ENCODE results near the gene PLEKHH2. TPM values are rescaled to one million over a fixed set of nuclear protein-coding genes. Genes with fewer than 3 reads are reported as not detected.

PLEKHH2 gene
- total and polyA plus RNA-seq, 11 donors: 0.10 to 6.5 (median 1.2) TPM

DNA sequence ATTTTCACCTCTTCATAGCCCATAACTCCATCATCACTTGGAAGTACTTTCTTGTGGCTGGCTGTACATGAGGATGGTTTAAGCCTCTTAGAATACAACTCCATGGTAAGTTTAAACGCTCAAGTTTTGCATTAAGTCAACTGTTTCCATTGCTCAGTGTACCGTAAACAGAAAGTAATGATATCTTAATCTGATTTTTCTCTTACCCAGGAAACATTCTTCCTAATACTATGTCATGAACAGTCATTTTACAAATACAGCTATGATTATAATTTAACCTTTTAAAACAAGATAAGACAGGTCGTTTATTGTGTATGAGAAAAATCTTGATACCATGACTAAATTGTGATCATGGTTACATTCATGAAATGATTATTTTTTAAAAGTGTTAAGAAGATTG is 125.2 kb downstream of the PLEKHH2 start:
- 69 to 81% (median 79%) methylated on average over 3 of the region's 3 CpGs for WGBS, 4 donors
- DNase-seq (no peak), ATAC-seq (no peak)
- Histone ChIP-seq H3K4me3 (no peak overlapping the region), H3K36me3 (peaks cover 0 to 21% (median 0%) of the 10 kb centered on the region in 9 donors), H3K27me3 (no peaks in the 10 kb centered on the region), H3K27ac (no peak overlapping the region), H3K4me1 (peaks cover 0 to 15% (median 0%) of the 10 kb centered on the region in 12 donors), H3K9me3 (no peaks in the 10 kb centered on the region)
- intact Hi-C loops (cut with DNase I): loop anchor here in 1 of 10 donors (10.0 kb wide), 1 partner anchor 147 kb away; no protein-coding TSS in a partner anchor
- TF ChIP-seq, protein P1, sequence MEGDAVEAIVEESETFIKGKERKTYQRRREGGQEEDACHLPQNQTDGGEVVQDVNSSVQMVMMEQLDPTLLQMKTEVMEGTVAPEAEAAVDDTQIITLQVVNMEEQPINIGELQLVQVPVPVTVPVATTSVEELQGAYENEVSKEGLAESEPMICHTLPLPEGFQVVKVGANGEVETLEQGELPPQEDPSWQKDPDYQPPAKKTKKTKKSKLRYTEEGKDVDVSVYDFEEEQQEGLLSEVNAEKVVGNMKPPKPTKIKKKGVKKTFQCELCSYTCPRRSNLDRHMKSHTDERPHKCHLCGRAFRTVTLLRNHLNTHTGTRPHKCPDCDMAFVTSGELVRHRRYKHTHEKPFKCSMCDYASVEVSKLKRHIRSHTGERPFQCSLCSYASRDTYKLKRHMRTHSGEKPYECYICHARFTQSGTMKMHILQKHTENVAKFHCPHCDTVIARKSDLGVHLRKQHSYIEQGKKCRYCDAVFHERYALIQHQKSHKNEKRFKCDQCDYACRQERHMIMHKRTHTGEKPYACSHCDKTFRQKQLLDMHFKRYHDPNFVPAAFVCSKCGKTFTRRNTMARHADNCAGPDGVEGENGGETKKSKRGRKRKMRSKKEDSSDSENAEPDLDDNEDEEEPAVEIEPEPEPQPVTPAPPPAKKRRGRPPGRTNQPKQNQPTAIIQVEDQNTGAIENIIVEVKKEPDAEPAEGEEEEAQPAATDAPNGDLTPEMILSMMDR (IDR thresholded peaks at IDR 0.05): no peak
- TF ChIP-seq POLR2A (IDR thresholded peaks at IDR 0.05): no peak

DNA sequence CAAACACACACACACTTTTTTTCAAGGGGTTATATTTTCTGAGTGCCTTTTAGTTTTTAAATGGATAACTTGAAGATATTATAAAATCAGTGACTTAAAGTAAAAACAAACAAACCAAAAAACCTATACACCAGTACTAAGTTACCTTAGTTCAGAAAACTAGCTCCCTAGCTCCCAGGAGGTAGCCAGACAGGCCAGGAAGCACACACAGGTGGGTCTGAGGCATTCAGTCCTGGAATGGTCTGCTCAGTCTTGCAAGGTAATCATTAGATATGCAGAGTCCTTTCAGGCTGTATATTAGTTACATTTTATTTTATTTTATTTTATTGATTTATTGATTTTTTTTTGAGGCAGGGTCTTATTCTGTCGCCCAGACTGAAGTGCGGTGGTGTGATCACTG is 126.0 kb downstream of the PLEKHH2 start:
- intact Hi-C loops (cut with DNase I): loop anchor here in 1 of 10 donors (10.0 kb wide), 1 partner anchor 148 kb away; no protein-coding TSS in a partner anchor
- no peak overlapping the region for H3K4me3 ChIP-seq
- peaks cover 0 to 21% (median 0%) of the 10 kb centered on the region in 9 donors for H3K36me3 ChIP-seq
- DNase-seq: no peak
- no peaks in the 10 kb centered on the region for H3K9me3 ChIP-seq
- WGBS, 4 donors: 96 to 100% (median 98%) methylated on average over 2 of the region's 2 CpGs
- no peak for TF ChIP-seq POLR2A (IDR thresholded peaks at IDR 0.05)
- TF ChIP-seq, protein P1 (IDR thresholded peaks at IDR 0.05): no peak
- no peak overlapping the region for H3K27ac ChIP-seq
- ATAC-seq: no peak
- no peaks in the 10 kb centered on the region for H3K27me3 ChIP-seq
- H3K4me1 ChIP-seq: peaks cover 0 to 15% (median 0%) of the 10 kb centered on the region in 12 donors

DNA sequence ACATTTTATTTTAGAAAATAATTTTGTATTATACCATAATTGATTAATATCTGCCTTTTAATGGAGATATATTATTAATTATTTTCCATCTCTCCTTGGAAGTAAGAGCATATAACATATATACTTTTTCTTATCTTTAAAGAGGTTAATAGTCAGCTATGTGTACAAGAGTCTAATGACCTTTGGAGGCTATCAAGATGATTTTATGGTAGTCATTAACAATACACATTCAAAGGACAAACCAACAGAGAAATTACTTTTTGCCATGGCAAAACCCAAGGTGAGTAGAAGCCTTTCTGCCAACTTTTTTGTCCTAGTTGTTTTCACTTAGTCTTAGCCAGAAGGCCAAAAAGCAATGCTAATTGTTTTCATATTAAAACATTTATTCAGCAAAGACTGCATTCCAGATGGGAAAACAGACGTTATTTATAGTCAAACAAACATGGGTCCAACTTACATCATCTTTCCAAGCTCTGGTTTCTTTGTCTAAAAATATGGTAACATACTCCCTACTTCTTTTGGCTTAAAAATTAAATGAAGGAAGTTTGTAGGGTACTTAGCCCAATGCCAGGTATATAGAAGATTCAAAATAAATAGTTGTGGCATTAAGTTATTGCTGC is 127.1 kb downstream of the PLEKHH2 start:
- TF ChIP-seq, protein P1 (IDR thresholded peaks at IDR 0.05): no peak
- no peak for TF ChIP-seq POLR2A (IDR thresholded peaks at IDR 0.05)
- Histone ChIP-seq H3K27ac (no peak overlapping the region), H3K27me3 (no peaks in the 10 kb centered on the region), H3K4me3 (no peak overlapping the region), H3K9me3 (no peaks in the 10 kb centered on the region), H3K4me1 (peaks cover 0 to 5% (median 0%) of the 10 kb centered on the region in 12 donors), H3K36me3 (peaks cover 0 to 21% (median 0%) of the 10 kb centered on the region in 9 donors)
- intact Hi-C loops (cut with DNase I): loop anchor here in 1 of 10 donors (10.0 kb wide), 1 partner anchor 149 kb away; no protein-coding TSS in a partner anchor
- DNase-seq (no peak), ATAC-seq (no peak)
- WGBS, 4 donors: 28 to 41% (median 37%) methylated on average over 1 of the region's 1 CpG

DNA sequence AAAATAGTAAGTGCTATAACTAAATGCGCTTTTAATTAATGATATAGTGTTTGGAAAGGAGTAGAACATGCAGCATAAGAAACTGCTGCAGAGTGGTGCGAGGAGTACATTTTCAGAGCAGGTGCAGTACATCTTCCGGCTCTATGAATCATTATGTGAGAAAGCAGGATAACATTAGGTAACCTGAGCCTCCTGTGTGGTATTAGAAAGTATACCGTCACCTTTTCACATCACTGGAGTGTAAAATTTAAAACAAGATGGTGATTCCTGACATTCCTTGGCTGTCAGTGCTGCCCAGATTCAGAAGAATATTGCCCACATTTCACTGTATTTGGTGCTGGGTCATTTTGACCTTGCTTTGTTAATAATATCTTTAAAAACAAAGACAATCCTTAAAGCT is 128.9 kb downstream of the PLEKHH2 start:
- Histone ChIP-seq H3K27me3 (no peaks in the 10 kb centered on the region), H3K36me3 (peaks cover 0 to 21% (median 0%) of the 10 kb centered on the region in 9 donors), H3K4me3 (no peak overlapping the region), H3K4me1 (peaks cover 0 to 3% (median 0%) of the 10 kb centered on the region in 12 donors), H3K9me3 (no peaks in the 10 kb centered on the region), H3K27ac (no peak overlapping the region)
- TF ChIP-seq, protein P1 (IDR thresholded peaks at IDR 0.05): no peak
- WGBS, 4 donors: 93 to 97% (median 93%) methylated on average over 4 of the region's 4 CpGs
- intact Hi-C loops (cut with DNase I): loop anchor here in 1 of 10 donors (10.0 kb wide), 1 partner anchor 151 kb away; no protein-coding TSS in a partner anchor
- DNase-seq: no peak
- ATAC-seq: no peak
